GM18498 (cell line): ENCODE measurements around the gene EMB.
"Not testable (repeated sequence)": the region's sequence is repeated elsewhere in the genome, so short reads cannot be mapped to it uniquely, and the experiment has no call there.

Experiments
- ATAC-seq: cut with Tn5 transposase; IDR thresholded peaks from one replicate; pipeline ENCODE4 v1.9.1; 2021; ENCODE audit warnings: mild to moderate bottlenecking, moderate library complexity; ENCODE audit not compliant: unreplicated experiment

EMB gene

GRCh38 chr5:50440651-50441492, at the start of gene EMB:
Gene EMB, minus strand, starts transcription at chr5:50441288. Its CDS starts 137 bp downstream, at chr5:50441151.
- peak; percentile 72 for ATAC-seq

- not testable (repeated sequence) for ATAC-seq
Observed at GRCh38 chr5:50489491-50489890, 48.4 kb upstream of the EMB start.

- ATAC-seq: not testable (repeated sequence)
Observed at GRCh38 chr5:50478790-50479189, 37.7 kb upstream of the EMB start.

- peak; percentile 100 for ATAC-seq
Observed at GRCh38 chr5:50476549-50476948, 35.5 kb upstream of the EMB start.

GRCh38 chr5:50465015-50465414, 23.9 kb upstream of the EMB start:
- not testable (repeated sequence) for ATAC-seq

- ATAC-seq: no peak
Observed at GRCh38 chr5:50463726-50464125, 22.6 kb upstream of the EMB start.

GRCh38 chr5:50463047-50463446, 22.0 kb upstream of the EMB start:
- ATAC-seq: no peak

- not testable (repeated sequence) for ATAC-seq
Observed at GRCh38 chr5:50462579-50462978, 21.5 kb upstream of the EMB start.

- ATAC-seq: not testable (repeated sequence)
Observed at GRCh38 chr5:50458372-50458771, 17.3 kb upstream of the EMB start.

- ATAC-seq: not testable (repeated sequence)
Observed at GRCh38 chr5:50449241-50449640, 8.2 kb upstream of the EMB start.

GRCh38 chr5:50447941-50448340, 6.9 kb upstream of the EMB start:
- no peak for ATAC-seq

- no peak for ATAC-seq
Observed at GRCh38 chr5:50447228-50447627, 6.1 kb upstream of the EMB start.

- peak; percentile 67 for ATAC-seq
Observed at GRCh38 chr5:50445296-50445949, 4.3 kb upstream of the EMB start.

- ATAC-seq: not testable (repeated sequence)
Observed at GRCh38 chr5:50442559-50443539, 1.8 kb upstream of the EMB start.

- peak; percentile 5 for ATAC-seq
Observed at GRCh38 chr5:50441493-50441955, 436 bp upstream of the EMB start.

- no peak for ATAC-seq
Observed at GRCh38 chr5:50439221-50439620, 1.9 kb downstream of the EMB start.

GRCh38 chr5:50438060-50438459, 3.0 kb downstream of the EMB start:
- not testable (repeated sequence) for ATAC-seq

GRCh38 chr5:50435168-50435567, 5.9 kb downstream of the EMB start:
- ATAC-seq: no peak

- ATAC-seq: not testable (repeated sequence)
Observed at GRCh38 chr5:50431133-50431904, 9.8 kb downstream of the EMB start.
